Fibroblast of pulmonary artery (primary cell): ENCODE results near the gene CACNA2D3.

Experiments
- DNase-seq: peaks from one replicate; pipeline ENCODE4 v3.0.0-alpha.2; 2010; ENCODE audit warnings: low read depth
- H3K4me3 ChIP-seq: replicated peaks from 2 replicates; pipeline ENCODE4 v1.5.1; 2011; ENCODE audit warnings: low read depth, mild to moderate bottlenecking, control low read depth, low read length, moderate library complexity
- TF ChIP-seq, protein P1 (sequence below): IDR thresholded peaks from 2 replicates; pipeline ENCODE4 v1.5.1; 2011; ENCODE audit warnings: mild to moderate bottlenecking, control low read depth, low read length, inconsistent platforms; ENCODE audit errors: missing control alignments

CACNA2D3 gene

DNA sequence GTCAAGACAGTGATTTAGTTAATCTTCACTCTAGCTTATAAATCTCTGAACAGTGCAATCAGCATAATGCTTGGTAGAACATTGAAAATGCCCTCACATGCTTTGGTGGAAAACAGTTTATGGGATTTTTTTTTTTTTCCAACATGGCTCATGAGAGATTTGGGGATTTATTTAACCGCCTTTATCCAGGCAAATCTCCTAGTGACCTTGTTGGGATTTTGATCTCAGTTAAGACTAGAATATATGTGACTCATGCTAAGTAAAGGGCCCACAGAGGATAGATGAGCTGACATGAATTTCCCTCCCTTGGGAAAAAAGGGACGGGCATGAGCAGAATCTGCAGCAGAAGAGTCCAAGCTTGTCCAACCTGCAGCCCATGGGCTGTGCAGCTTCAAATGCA lies 786.8 kb downstream of the CACNA2D3 start:
- TF ChIP-seq, protein P1, sequence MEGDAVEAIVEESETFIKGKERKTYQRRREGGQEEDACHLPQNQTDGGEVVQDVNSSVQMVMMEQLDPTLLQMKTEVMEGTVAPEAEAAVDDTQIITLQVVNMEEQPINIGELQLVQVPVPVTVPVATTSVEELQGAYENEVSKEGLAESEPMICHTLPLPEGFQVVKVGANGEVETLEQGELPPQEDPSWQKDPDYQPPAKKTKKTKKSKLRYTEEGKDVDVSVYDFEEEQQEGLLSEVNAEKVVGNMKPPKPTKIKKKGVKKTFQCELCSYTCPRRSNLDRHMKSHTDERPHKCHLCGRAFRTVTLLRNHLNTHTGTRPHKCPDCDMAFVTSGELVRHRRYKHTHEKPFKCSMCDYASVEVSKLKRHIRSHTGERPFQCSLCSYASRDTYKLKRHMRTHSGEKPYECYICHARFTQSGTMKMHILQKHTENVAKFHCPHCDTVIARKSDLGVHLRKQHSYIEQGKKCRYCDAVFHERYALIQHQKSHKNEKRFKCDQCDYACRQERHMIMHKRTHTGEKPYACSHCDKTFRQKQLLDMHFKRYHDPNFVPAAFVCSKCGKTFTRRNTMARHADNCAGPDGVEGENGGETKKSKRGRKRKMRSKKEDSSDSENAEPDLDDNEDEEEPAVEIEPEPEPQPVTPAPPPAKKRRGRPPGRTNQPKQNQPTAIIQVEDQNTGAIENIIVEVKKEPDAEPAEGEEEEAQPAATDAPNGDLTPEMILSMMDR, result no peak
- DNase-seq, result no peak
- H3K4me3 ChIP-seq, result no peak overlapping the region

DNA sequence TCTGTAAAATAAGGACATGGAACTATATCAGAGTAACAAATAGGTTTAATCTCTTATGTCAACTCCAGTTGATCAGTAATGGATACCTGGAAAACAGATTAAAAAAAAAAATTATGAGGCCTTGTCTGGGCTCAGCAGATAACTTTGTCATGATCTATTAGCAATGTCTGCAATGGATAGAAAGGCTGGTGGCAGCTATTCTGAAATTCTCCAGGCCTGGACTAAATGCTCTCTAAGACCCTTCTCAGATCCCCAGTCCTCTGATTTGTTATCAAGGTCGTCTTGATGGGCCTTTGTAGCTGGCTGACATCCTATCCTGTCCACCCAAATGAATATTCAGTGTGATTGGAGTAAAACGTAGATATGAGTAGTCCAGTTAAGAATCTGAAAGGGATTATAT lies 791.8 kb downstream of the CACNA2D3 start:
- H3K4me3 ChIP-seq, result no peak overlapping the region
- DNase-seq, result no peak
- TF ChIP-seq, protein P1, result no peak

DNA sequence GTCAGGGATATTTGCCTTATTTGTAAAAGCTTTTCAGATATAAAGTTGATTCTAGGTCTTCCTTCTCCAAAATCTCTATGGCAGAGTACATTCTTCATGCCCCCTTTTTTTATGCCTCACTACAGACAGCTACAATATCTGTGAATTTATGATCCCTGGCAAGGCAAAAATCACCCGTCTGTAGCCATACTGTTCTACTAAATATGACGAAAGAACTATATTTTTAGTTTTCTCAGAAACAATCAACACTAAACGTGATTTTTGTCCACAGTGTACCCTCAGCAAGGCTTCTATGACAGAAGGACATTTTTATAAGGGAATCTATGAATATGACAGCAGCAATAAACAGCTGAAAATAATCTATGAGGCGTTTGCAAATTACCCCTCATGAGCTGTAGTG lies 792.8 kb downstream of the CACNA2D3 start:
- no peak for DNase-seq
- no peak overlapping the region for H3K4me3 ChIP-seq
- TF ChIP-seq, protein P1, result no peak

DNA sequence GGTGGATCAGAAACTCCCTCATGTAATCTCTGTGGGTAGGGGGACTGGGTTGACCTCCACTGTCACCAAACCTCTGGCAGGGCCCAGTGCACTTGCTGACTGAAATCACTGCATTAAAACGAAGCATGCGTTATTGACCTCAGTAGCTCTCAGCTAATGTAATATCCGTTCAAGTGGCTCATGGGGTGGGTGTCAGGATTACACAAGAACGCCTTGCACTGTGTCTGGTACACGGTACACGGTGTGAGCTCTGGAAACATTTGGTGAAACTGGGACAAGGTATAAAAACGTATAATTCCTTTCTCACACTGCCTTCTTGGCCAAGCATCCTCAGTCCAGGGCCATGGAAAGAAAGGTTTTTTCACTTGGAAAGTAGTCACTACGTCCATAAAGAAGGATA lies 793.6 kb downstream of the CACNA2D3 start:
- TF ChIP-seq, protein P1, result no peak
- H3K4me3 ChIP-seq, result no peak overlapping the region
- no peak for DNase-seq

DNA sequence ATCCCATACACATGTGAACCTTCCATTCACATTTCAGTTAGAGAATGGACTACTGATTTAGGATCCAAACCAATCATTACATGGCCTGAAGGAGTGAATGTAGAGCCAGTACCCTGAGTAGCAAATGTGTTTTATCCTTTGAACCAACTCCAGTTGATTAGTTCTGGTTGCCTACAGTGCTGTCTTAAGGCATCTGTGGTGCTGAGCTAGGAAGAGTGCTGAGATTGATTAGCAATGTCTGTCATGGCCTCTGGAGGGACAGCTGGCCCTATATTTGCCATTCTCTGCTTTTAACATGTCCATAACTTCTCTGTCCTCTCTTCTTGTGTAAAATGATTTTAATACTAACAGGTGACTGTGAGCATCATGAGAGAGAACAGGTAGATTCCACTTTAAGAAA lies 794.4 kb downstream of the CACNA2D3 start:
- no peak for DNase-seq
- TF ChIP-seq, protein P1, result no peak
- no peak overlapping the region for H3K4me3 ChIP-seq

DNA sequence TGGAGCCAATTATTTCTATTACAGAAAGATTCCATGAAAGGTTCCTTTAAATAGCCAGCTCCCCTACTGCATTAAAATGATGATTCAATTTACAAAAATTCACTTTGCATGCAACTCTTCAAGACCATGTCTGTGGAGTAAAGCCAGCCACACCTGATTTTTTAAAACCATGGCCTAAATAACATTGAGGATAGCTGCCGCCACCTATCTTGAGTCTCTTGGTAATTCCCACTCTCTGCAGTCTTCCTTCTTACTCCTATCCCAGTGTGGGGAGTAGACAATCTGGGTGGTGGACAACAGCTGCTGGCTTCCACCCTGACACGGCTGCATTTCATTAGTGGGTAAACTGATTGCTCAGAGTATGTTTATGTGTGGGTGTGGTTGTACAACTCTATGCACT lies 794.8 kb downstream of the CACNA2D3 start:
- no peak overlapping the region for H3K4me3 ChIP-seq
- DNase-seq, result no peak
- TF ChIP-seq, protein P1, result no peak

DNA sequence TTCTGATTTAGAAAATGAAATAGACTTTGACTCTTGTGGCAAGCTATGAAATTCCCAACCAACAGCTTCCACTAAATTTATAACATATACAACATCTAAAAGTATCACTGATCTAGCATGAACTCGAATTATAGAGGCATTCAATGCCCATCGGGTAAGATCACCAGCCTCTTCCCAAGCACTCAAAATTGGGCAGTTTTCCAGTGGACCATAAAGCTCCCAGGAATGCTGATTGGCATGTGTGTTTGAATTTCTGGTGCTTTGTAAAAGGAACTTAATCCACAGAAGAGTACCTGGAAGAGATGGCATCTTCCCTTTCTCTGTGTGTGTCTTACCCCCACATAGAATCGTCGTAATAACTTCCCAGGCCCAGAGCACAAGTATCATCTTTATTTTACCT lies 795.5 kb downstream of the CACNA2D3 start:
- no peak for DNase-seq
- TF ChIP-seq, protein P1, result no peak
- H3K4me3 ChIP-seq, result no peak overlapping the region
